SK-N-SH treated with all-trans-retinoic acid at 6 μM for 48 hours (cell line): Measurements from ENCODE around the gene INPP5E.

Source experiments
- ATAC-seq: fragments of 200-7000 bp; cut with Tn5 transposase; 3 replicates; pipeline ENCODE4 v1.9.1; 2020; ENCODE audit warnings: mild to moderate bottlenecking, moderate library complexity
- ARNTL ChIP-seq: fragments of 450-650 bp; formaldehyde crosslinking; IDR thresholded peaks from 2 replicates; pipeline ENCODE4 v1.5.0; 2020; ENCODE audit warnings: low read depth, mild to moderate bottlenecking, moderate library complexity, borderline replicate concordance
- BACH2 ChIP-seq: fragments of 250-450 bp; sonication (Bioruptor Pico); IDR thresholded peaks from 2 replicates; pipeline ENCODE4 v1.9.0; 2021; ENCODE audit warnings: mild to moderate bottlenecking, borderline replicate concordance
- ESRRG ChIP-seq: fragments of 250-450 bp; sonication (Bioruptor Pico); IDR thresholded peaks from 2 replicates; pipeline ENCODE4 v1.6.1; 2021; ENCODE audit warnings: mild to moderate bottlenecking
- ISL1 ChIP-seq: fragments of 250-450 bp; sonication (Bioruptor Pico); IDR thresholded peaks from 2 replicates; pipeline ENCODE4 v2.1.2; 2022; ENCODE audit warnings: mild to moderate bottlenecking, moderate library complexity
- RARB ChIP-seq: fragments of 250-450 bp; sonication (Bioruptor Pico); IDR thresholded peaks from 2 replicates; pipeline ENCODE4 v1.8.0; 2021; ENCODE audit warnings: mild to moderate bottlenecking, moderate library complexity
- SNAI2 ChIP-seq: fragments of 250-450 bp; sonication (Bioruptor Pico); IDR thresholded peaks from 2 replicates; pipeline ENCODE4 v1.5.0; 2020; ENCODE audit warnings: mild to moderate bottlenecking, moderate library complexity
- ZC3H10 ChIP-seq: fragments of 250-450 bp; sonication (Bioruptor Pico); IDR thresholded peaks from 2 replicates; pipeline ENCODE4 v1.5.1; 2021; ENCODE audit warnings: mild to moderate bottlenecking, moderate library complexity
- ZFP3 ChIP-seq: fragments of 250-450 bp; sonication (Bioruptor Pico); IDR thresholded peaks from 2 replicates; pipeline ENCODE4 v1.5.0; 2020; ENCODE audit warnings: mild to moderate bottlenecking, moderate library complexity
- ZFP30 ChIP-seq: fragments of 450-650 bp; formaldehyde crosslinking; IDR thresholded peaks from 2 replicates; pipeline ENCODE4 v1.5.0; 2022; ENCODE audit warnings: mild to moderate bottlenecking, moderate library complexity
- ZNF565 ChIP-seq: fragments of 450-650 bp; formaldehyde crosslinking; conservative IDR thresholded peaks from 2 replicates; pipeline ENCODE4 v1.5.0; 2020; ENCODE audit warnings: low read depth, mild to moderate bottlenecking, moderate library complexity
- TF ChIP-seq, protein P1 (sequence below): fragments of 250-450 bp; sonication (Bioruptor Pico); IDR thresholded peaks from 2 replicates; pipeline ENCODE4 v1.5.0; 2020; ENCODE audit warnings: mild to moderate bottlenecking, moderate library complexity
- TF ChIP-seq, protein P2 (sequence below): fragments of 250-450 bp; sonication (Bioruptor Pico); IDR thresholded peaks from 2 replicates; pipeline ENCODE4 v1.5.1; 2021; ENCODE audit warnings: mild to moderate bottlenecking, moderate library complexity
- TF ChIP-seq, protein P3 (sequence below): fragments of 250-450 bp; sonication (Bioruptor Pico); IDR thresholded peaks from 2 replicates; pipeline ENCODE4 v1.8.0; 2020; ENCODE audit warnings: mild to moderate bottlenecking, moderate library complexity, borderline replicate concordance
- TF ChIP-seq, protein P4 (sequence below): fragments of 250-450 bp; sonication (Bioruptor Pico); IDR thresholded peaks from 2 replicates; pipeline ENCODE4 v1.5.1; 2020; ENCODE audit warnings: low read depth, mild to moderate bottlenecking, moderate library complexity
- TF ChIP-seq, protein P5 (sequence below): fragments of 250-450 bp; sonication (Bioruptor Pico); IDR thresholded peaks from 2 replicates; pipeline ENCODE4 v1.8.0; 2021; ENCODE audit warnings: low read depth, mild to moderate bottlenecking, moderate library complexity, borderline replicate concordance

Gene INPP5E

DNA sequence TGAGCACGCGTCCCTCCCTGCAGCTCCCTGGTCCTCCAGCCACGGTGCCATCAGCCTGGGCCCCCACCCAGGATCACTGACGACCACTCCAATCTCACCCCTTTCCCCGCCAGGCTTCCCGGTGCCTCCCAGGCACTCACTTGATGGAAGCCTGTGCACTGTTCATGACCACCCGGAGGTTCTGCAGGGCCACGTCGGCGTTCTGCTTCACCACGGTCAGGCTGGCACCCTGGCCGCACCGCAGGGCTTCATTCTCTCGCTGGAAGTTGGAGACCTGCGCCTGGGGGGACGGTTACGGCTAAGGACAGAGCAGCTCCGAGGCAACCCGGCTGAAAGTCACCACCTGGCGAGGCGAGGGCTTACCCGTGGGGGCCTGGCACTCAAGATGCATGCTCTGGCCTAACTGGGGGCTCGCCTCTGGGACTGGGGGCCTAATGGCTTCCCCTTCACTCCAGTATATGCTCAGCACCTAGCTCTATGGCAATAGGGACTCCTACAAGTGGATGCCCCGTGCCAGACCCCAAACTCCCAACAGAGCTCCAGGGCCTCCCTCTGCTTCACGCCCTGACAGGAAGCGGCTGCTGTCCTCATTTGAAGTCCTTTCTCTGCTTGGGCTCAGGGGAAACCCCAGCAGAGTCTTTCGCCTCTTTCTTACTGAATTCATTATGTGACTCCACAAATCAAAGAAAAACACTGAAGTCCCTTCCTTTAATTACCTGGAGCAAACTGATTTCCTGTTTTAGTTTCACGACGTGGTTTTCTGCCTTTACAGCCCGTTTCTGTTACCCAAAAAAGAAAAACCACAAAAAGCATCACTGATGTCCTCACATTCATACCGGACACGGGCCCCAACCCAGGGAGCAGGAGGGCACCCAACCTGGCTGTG, 35.5 kb downstream of the INPP5E start:
- no peak for ATAC-seq
- TF ChIP-seq, protein P1, sequence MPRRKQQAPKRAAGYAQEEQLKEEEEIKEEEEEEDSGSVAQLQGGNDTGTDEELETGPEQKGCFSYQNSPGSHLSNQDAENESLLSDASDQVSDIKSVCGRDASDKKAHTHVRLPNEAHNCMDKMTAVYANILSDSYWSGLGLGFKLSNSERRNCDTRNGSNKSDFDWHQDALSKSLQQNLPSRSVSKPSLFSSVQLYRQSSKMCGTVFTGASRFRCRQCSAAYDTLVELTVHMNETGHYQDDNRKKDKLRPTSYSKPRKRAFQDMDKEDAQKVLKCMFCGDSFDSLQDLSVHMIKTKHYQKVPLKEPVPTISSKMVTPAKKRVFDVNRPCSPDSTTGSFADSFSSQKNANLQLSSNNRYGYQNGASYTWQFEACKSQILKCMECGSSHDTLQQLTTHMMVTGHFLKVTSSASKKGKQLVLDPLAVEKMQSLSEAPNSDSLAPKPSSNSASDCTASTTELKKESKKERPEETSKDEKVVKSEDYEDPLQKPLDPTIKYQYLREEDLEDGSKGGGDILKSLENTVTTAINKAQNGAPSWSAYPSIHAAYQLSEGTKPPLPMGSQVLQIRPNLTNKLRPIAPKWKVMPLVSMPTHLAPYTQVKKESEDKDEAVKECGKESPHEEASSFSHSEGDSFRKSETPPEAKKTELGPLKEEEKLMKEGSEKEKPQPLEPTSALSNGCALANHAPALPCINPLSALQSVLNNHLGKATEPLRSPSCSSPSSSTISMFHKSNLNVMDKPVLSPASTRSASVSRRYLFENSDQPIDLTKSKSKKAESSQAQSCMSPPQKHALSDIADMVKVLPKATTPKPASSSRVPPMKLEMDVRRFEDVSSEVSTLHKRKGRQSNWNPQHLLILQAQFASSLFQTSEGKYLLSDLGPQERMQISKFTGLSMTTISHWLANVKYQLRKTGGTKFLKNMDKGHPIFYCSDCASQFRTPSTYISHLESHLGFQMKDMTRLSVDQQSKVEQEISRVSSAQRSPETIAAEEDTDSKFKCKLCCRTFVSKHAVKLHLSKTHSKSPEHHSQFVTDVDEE (CRISPR knock-in tag), result no peak
- TF ChIP-seq, protein P2, sequence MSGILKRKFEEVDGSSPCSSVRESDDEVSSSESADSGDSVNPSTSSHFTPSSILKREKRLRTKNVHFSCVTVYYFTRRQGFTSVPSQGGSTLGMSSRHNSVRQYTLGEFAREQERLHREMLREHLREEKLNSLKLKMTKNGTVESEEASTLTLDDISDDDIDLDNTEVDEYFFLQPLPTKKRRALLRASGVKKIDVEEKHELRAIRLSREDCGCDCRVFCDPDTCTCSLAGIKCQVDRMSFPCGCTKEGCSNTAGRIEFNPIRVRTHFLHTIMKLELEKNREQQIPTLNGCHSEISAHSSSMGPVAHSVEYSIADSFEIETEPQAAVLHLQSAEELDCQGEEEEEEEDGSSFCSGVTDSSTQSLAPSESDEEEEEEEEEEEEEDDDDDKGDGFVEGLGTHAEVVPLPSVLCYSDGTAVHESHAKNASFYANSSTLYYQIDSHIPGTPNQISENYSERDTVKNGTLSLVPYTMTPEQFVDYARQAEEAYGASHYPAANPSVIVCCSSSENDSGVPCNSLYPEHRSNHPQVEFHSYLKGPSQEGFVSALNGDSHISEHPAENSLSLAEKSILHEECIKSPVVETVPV (CRISPR knock-in tag), result no peak
- TF ChIP-seq ZFP3, result no peak
- TF ChIP-seq, all 23 proteins: peak for 0

DNA sequence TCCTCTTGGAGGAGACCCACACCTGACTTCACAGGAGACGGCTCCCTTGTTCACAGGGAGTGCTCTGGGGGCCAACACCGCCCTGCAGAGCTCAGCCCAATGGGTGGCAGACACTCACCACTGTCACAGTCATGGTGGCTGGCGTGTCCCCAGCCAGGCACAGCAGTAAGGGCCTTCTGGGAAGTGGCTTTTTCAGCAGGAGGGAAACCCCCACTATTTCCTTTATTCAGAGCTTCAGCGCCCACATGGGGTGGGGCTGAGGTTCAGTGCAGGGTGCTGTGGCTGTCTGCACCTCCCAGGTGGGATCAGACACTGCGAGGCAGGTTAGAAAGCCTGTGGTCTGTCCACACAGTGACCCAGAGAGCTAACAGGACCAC, 36.1 kb downstream of the INPP5E start:
- ATAC-seq, result no peak
- TF ChIP-seq, protein P3, sequence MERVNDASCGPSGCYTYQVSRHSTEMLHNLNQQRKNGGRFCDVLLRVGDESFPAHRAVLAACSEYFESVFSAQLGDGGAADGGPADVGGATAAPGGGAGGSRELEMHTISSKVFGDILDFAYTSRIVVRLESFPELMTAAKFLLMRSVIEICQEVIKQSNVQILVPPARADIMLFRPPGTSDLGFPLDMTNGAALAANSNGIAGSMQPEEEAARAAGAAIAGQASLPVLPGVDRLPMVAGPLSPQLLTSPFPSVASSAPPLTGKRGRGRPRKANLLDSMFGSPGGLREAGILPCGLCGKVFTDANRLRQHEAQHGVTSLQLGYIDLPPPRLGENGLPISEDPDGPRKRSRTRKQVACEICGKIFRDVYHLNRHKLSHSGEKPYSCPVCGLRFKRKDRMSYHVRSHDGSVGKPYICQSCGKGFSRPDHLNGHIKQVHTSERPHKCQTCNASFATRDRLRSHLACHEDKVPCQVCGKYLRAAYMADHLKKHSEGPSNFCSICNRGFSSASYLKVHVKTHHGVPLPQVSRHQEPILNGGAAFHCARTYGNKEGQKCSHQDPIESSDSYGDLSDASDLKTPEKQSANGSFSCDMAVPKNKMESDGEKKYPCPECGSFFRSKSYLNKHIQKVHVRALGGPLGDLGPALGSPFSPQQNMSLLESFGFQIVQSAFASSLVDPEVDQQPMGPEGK (CRISPR knock-in tag), result no peak
- TF ChIP-seq ZNF565 (CRISPR knock-in tag), result no peak
- TF ChIP-seq ARNTL (CRISPR knock-in tag), result no peak
- TF ChIP-seq, protein P4, sequence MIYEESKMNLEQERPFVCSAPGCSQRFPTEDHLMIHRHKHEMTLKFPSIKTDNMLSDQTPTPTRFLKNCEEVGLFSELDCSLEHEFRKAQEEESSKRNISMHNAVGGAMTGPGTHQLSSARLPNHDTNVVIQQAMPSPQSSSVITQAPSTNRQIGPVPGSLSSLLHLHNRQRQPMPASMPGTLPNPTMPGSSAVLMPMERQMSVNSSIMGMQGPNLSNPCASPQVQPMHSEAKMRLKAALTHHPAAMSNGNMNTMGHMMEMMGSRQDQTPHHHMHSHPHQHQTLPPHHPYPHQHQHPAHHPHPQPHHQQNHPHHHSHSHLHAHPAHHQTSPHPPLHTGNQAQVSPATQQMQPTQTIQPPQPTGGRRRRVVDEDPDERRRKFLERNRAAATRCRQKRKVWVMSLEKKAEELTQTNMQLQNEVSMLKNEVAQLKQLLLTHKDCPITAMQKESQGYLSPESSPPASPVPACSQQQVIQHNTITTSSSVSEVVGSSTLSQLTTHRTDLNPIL (CRISPR knock-in tag), result no peak
- TF ChIP-seq, protein P2 (CRISPR knock-in tag), result no peak
- no peak for TF ChIP-seq ESRRG (CRISPR knock-in tag)
- TF ChIP-seq RARB (CRISPR knock-in tag), result no peak

DNA sequence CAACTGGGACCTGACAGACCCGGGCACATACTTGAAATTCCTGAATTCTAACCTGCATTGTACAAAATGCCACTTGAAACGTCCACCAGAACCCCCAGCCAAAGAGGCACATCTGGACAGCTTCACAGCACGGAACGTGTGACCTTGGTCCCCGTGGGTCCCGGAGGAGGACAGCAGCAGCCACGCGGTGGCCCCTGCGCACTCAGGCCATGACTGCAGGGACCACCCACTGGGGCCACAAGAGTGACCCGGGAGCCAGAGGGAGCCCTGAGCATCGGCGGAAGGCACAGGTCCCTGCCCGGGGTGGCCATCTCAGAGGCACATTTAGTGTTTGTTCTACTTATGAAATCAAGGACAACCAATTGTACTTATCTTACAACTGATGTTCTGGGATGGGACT, 37.6 kb downstream of the INPP5E start:
- no peak for ATAC-seq
- TF ChIP-seq ISL1, result no peak

DNA sequence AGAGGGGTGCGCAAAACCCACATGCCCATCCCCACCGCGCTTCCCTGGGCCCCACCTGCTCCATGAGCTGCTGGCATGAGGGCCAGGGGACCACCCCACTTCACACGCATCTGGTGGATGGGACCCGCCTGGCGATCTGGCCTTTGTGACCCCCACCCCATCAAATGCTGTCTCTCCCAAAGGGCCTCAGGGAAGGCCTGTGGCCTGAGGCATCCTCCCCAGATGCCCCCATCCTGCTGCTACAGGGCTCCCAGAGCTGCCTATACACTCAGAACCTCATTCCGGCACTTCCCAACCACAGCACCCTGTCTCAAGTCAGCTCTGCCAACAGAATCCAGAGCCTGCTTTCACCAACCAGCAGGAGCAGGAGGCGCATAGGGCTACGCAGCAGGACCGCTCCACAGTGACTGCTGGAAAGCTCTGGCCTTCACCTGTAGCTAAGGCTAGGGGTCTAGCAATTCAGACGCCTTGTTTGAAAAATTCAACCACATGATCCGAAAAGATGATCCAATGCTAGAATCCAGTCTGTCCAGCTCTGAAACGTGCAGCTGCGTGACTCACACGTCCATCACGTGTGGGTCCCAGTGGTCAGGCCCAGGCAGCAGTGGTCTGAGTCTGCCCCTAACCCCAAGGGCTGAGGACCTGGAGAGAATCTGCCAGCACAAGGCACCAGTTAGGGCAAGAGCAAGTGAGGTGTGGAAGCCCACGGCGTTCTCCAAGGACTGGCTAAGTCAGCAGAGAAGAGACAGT, 38.3 kb downstream of the INPP5E start:
- ATAC-seq, result no peak
- TF ChIP-seq BACH2 (CRISPR knock-in tag) (no peak), ISL1 (no peak), RARB (CRISPR knock-in tag) (no peak), ZNF565 (CRISPR knock-in tag) (no peak), ZFP3 (no peak), SNAI2 (CRISPR knock-in tag) (no peak), ZFP30 (CRISPR knock-in tag) (no peak), ZC3H10 (CRISPR knock-in tag) (no peak), ESRRG (CRISPR knock-in tag) (no peak), ARNTL (CRISPR knock-in tag) (no peak)
- TF ChIP-seq, protein P5, sequence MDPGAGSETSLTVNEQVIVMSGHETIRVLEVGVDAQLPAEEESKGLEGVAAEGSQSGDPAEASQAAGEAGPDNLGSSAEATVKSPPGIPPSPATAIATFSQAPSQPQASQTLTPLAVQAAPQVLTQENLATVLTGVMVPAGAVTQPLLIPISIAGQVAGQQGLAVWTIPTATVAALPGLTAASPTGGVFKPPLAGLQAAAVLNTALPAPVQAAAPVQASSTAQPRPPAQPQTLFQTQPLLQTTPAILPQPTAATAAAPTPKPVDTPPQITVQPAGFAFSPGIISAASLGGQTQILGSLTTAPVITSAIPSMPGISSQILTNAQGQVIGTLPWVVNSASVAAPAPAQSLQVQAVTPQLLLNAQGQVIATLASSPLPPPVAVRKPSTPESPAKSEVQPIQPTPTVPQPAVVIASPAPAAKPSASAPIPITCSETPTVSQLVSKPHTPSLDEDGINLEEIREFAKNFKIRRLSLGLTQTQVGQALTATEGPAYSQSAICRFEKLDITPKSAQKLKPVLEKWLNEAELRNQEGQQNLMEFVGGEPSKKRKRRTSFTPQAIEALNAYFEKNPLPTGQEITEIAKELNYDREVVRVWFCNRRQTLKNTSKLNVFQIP (CRISPR knock-in tag), result no peak
- TF ChIP-seq, protein P2 (CRISPR knock-in tag), result no peak
- TF ChIP-seq, protein P1 (CRISPR knock-in tag), result no peak
